RPMI8226 (cell line): Measurements from ENCODE around the gene HOXD8.

Source experiments
- DNase-seq: peaks from one replicate; pipeline ENCODE4 v3.0.0-alpha.2; 2015

Gene HOXD8

GRCh38 chr2:176103742-176104315, 25.7 kb upstream of the HOXD8 start:
- DNase-seq = no peak

GRCh38 chr2:176104316-176105077, 25.0 kb upstream of the HOXD8 start:
- DNase-seq = no peak

GRCh38 chr2:176105078-176105729, 24.3 kb upstream of the HOXD8 start:
- DNase-seq = no peak

DNA sequence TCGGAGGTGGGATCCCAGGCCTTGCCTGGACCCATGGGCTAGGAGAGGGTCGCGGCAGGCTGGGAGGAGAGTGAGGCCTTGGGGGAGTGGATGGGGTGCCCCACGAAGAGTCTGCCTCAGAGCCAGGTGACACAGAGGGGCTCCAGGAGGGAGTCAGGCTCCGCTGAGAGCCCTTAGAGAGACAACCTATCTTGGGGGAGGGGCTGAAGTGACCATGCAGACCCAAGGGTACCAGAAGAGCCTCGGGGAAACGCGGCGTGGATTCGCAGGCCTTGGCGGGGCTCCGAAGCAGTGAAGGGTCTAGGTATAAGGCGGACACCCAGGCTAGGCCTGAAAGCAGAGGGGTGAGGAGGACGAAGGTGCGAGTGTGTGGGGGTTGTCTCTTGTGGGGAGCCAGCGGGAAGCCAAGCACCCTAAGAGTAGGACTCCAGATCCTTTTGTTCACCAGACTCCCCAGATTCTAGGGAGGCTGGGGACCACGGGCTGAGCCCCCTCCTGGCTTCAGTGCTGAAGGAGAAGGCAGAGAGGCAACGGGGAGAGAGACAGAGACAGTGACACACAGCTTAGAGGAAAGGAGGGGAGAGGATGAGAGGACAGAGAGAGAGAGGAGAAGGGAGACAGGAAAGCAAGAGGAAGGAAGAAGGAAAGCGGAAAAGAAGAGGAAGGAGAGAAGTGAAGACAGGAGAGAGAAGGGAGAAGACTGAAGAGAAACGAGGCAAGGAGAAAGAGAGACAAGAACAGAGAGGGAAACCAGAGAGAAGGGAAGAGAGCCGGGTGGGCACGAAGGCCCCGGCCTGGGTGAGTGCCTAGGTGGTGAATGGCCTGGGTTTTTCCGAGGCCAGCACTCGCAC, 23.6 kb upstream of the HOXD8 start:
- no peak for DNase-seq

- DNase-seq = no peak
These were observed 22.6 kb upstream of the HOXD8 start, which contains the start of gene HOXD11 for GRCh38 chr2:176106581-176107539. Gene HOXD11 (plus strand): TSS chr2:176107280. CDS start chr2:176107356, 76 bp downstream.

GRCh38 chr2:176107731-176108181, 21.7 kb upstream of the HOXD8 start:
- DNase-seq = no peak

GRCh38 chr2:176109192-176109901, 20.2 kb upstream of the HOXD8 start:
- no peak for DNase-seq

DNA sequence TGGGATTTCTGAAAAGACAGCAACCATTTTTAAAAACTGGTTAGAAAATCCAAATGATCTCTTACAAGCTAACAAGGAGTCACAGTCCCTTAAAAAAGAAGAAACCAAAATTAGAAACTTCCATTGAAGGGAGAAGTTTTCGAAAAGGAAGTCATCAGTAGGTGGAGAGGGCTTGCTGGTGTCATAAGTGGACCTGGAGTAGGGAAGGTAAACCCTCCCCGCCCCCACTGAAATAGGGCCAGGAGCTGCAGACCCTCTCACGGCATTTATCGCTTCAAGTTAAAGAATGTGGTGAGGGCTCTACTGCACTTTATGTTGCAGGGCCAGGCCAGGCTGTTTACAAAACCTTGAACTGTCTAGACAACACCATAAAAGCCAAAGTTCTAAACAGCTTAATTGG, 19.6 kb upstream of the HOXD8 start:
- no peak for DNase-seq

DNA sequence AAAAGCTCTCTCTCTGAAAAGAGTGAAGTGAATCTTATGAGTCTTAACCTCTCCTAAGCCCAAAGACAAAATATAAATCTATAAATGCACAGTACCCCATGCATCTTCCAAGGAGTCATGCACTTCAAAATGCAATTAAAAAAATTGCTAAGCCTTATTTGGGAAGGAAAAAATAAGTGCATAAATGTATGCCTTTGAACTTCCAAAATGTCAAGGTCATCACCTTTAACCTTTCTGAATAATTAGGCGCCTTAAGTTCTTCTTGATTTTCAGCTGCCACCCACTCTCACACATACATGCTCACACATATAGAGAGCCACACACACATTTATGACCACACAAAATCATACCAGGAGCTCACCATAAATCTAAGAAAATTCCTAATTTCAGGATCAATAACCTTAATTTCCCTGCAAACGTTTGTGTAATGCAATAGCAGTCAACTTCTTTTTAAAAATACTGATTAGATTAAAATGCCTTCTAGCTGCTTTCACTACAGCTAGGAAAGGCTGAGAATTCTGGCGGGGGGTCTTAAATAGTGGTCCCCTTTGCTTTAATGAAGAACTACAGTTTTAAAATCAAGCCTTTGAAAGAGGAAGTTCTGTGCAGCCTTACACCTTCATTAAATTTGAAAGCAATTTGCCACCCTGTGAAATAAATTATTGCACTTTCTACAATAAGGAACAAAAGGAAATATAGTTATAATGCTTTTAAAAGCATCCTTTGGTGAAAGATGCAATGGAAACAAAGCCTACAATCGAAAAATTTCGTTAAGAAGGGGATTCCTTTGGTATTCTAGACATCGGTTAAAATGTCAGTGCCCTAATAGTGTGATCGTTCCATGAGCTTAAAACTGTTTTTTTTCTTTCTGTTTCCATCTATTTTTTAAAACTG, 18.8 kb upstream of the HOXD8 start:
- no peak for DNase-seq

DNA sequence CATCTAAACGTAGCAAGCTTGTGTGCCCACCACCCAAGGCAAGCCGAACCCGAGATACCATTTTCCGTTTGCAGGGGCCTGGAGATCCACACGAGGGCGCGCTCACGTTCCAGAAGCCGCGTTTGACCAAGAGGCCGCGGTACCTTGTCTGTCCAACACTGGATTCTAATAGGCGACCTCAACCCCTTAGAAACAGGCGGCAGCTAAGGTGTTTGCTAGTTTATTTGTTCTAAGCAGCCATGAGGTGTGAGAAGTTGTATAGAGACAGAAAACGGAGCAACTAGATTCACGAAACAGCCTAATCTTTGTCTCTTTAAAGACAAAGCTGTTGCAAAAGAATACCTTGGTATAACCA, 18.2 kb upstream of the HOXD8 start:
- peak; percentile 50 for DNase-seq

GRCh38 chr2:176111846-176112374, 17.6 kb upstream of the HOXD8 start:
- no peak for DNase-seq

DNA sequence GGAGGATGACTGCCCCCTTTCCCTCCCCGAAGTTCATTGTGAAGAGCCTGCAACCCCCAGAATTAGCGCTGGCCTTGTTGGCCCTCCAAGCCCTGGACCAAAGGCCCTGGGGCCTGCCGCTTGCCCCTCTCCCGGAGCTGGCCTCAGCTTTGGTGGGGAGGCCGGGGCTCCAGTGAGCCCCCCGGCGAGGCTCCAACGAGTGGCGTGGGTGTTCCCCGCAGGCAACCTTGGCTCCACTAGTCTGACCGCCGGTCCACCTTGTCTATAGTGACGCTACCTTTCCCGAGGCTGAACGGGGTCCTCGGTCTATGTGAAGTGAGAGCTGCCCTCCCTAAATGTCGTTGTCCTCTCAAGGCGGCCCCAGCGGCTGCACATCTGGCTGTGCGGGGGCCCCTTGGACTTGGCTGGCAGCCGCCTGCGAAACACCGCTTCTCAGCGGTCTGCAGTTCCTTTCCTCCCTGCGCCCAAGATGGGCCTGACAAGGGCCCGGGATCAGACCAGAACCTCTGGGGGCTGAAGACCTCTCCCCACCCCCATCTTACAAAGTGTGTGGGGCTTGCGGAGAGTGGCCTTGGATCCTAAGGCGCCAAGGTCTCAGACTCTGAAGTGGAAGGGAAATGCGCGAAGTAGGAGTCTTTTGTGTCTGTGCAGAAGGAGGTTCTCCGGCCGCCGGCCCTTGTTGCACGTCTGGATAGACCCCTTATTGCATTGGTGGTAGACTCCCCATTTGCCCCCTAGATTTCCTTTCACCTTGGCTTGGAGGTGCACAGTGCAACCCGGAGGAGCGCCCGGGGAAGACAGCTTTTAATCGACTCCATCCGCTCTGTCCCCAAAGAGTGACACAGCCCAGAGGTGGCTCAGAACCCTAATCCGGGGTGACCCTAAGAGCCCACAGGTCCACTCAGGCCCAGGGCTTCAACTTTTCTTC, 16.9 kb upstream of the HOXD8 start:
- DNase-seq = no peak

DNA sequence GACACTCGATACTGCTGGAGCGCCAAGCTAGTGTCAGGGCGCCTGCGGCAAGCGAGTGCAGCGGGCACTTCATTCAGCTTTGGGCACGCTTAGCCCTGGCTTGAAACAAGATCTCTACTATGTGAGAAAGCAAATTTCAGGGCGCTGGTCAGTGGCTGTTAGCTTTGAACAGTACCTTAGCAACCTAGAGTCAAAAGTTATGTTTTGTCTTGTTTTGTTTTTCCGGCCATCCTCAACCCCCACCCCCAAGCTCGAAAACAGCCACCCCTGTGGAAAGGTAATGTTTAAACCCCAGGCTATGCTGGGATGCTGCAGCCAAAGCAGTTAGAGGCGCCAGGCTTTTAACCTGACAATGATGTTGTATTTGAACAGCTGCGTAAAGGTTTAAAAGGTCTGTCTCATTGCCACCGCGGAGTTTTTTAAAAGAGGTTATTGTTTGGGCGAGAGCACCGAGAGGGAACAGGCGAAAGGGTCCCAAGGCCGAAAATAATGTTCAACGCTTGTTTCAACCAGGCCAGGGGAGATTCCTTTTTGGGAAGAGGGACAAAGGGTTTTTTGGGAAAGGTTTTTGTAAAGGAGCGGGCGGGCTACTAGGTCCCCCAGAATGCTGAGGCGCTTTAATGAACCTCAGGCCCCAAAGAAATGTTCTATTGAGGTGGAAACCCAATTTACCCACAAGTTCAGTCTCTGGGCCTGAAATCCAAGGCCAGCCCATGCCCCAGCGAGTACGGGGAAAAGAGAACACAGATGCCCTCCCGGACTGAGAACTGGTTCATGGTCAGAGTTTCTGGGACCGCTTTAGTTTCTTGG, 15.2 kb upstream of the HOXD8 start:
- no peak for DNase-seq

GRCh38 chr2:176114930-176115625, 14.4 kb upstream of the HOXD8 start:
- DNase-seq = no peak

DNA sequence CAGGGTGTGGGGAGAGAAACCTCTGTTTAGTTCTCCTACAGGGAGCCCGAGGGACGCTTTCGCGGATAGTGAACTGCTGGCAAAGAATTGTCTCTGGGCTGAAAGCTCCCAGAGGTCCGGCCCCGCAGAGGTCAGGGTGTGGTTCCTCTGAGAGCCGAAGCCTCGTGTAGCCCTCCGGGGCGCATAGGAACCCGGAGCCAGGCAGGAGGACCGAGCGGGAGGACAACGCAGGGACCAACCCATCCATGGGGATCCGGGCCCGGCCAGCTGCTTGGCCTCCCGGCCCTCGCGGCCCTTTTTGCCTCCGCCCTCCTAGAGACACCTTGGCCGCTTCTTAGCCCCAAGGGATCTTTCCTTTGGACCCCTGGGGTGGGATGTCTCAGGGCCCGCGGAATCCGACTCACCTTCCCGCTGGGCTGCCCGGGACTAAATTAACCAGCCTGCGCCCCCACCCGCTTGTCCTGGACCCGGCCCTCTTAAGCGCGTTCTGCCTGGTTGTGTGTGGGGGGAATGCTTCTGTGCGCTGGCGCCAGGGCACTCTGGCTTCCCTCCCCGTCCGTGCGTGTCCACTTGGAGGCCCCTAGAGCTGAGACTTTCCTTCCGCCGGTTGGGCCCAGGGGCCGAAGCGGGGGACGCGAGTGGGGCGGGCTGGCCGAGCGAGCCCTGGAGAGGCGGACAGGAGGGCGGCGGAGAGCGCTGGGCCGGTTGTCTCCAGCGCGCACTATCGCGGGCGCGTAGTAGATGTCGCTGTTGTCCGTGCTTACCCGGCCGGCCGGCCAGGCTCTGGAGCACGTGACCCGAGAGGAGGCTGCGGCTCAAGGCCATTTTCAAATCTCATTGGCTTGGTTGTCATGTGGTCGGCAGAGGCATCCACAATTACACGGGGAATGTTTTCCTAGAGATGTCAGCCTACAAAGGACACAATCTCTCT, 13.4 kb upstream of the HOXD8 start, which contains the start of gene HOXD10:
Gene HOXD10, plus strand, starts transcription at position 896 of the 931 bp plus-strand sequence. CDS start 56 bp downstream, outside the sequence.
- DNase-seq = no peak
